ENCODE data around the gene IKBKE.

- TF ChIP-seq BRCA1 (IDR thresholded peaks at IDR 0.05; ENCODE audit: low read depth, low read length) = no peak
- TF ChIP-seq CTCF (IDR thresholded peaks at IDR 0.05 in 2 of 3, conservative IDR thresholded peaks at IDR 0.05 in 1 of 3; ENCODE audit: control insufficient read depth in 2 of 3, extremely low read depth in 1 of 3, insufficient read depth in 1 of 3, low read depth in 3 of 3, low read length in 3 of 3) = no peak
- no peak for TF ChIP-seq RAD21 (IDR thresholded peaks at IDR 0.05; ENCODE audit: insufficient read depth, low read depth, low read length)
- no peak for TF ChIP-seq SIN3A (IDR thresholded peaks at IDR 0.05; ENCODE audit: low read depth, low read length)
- TF ChIP-seq HDAC6 (IDR thresholded peaks at IDR 0.05; ENCODE audit: unreplicated experiment) = no peak
- no peak for TF ChIP-seq EZH2 (IDR thresholded peaks at IDR 0.05; ENCODE audit: borderline replicate concordance, control insufficient read depth, low read depth, low read length)
- TF ChIP-seq FOXK2 (IDR thresholded peaks at IDR 0.05) = no peak
- TF ChIP-seq RFX5 (IDR thresholded peaks at IDR 0.05; ENCODE audit: low read depth, low read length) = no peak
- TF ChIP-seq TCF7 (IDR thresholded peaks at IDR 0.05; ENCODE audit: borderline replicate concordance) = no peak
- no peak for TF ChIP-seq MLLT1 (IDR thresholded peaks at IDR 0.05)
- peak in 1 of 2 experiments; percentile 29; a peak in 1 of 3 replicates for TF ChIP-seq EGR1 (IDR thresholded peaks at IDR 0.05; ENCODE audit: borderline replicate concordance in 1 of 2, low read depth in 2 of 2, low read length in 2 of 2)
- no peak for TF ChIP-seq ZNF274 (IDR thresholded peaks at IDR 0.05; ENCODE audit: insufficient read depth, insufficient read length)
Observed at GRCh38 chr1:206471415-206471801, 1.1 kb downstream of the IKBKE start.

All from GM12878 (cell line).